NCI-H82 treated with DMSO at 0.1 percent for 48 hours (cell line): ENCODE data around the gene KRT3.

Experiments used
- DNase-seq: peaks from one replicate; lab custom pipeline; 2025; ENCODE audit not compliant: unreplicated experiment; lab: John Stamatoyannopoulos, UW

Gene KRT3

GRCh38 chr12:52814710-52815155, 18.8 kb upstream of the KRT3 start:
- no peak for DNase-seq

GRCh38 chr12:52813885-52814709, 18.2 kb upstream of the KRT3 start, which contains the start of gene KRT4:
Gene KRT4, minus strand, starts transcription at chr12:52814116. Its CDS starts 58 bp downstream, at chr12:52814058.
- DNase-seq = no peak

GRCh38 chr12:52813203-52813819, 17.4 kb upstream of the KRT3 start:
- DNase-seq = no peak

GRCh38 chr12:52812749-52813148, 16.8 kb upstream of the KRT3 start:
- no peak for DNase-seq

DNA sequence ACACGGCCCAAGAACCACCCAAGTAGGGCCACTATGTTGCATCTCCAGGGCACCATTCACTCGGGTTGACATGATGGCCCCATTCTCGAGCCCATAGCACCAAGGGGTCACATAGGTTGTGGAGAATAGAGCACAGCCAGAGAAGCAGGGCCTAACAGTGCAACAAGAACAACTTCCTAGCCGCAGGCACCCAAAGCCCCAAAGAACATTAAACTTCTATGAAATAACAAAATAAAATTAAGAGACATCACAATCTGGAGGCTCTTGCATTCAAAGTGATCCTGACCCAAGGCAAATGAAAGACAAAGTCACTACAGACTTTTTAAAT, 16.1 kb upstream of the KRT3 start:
- DNase-seq = no peak

- DNase-seq = no peak
Measured at GRCh38 chr12:52811191-52812072, 15.5 kb upstream of the KRT3 start.

DNA sequence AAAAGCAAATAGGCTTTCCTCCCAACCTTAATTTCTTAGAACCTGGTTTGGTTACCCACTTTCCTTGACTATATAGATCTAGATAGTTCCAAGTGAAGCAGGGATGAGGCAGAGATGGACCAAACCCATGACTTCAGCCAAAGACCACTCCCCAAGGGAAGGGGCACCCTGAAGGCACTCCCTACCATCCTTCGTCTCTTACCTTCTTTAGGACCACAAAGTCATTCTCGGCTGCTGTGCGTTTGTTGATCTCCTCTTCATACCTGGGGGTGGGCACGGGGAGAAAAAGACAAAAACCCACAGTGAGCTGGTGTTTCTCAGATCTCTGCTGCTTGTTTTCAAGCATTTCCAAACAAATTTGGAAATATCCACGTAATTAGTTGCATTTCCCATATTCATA, 14.6 kb upstream of the KRT3 start:
- no peak for DNase-seq

- DNase-seq = no peak
Measured at GRCh38 chr12:52809166-52809565, 13.2 kb upstream of the KRT3 start.

GRCh38 chr12:52808573-52809160, 12.8 kb upstream of the KRT3 start:
- DNase-seq = no peak

DNA sequence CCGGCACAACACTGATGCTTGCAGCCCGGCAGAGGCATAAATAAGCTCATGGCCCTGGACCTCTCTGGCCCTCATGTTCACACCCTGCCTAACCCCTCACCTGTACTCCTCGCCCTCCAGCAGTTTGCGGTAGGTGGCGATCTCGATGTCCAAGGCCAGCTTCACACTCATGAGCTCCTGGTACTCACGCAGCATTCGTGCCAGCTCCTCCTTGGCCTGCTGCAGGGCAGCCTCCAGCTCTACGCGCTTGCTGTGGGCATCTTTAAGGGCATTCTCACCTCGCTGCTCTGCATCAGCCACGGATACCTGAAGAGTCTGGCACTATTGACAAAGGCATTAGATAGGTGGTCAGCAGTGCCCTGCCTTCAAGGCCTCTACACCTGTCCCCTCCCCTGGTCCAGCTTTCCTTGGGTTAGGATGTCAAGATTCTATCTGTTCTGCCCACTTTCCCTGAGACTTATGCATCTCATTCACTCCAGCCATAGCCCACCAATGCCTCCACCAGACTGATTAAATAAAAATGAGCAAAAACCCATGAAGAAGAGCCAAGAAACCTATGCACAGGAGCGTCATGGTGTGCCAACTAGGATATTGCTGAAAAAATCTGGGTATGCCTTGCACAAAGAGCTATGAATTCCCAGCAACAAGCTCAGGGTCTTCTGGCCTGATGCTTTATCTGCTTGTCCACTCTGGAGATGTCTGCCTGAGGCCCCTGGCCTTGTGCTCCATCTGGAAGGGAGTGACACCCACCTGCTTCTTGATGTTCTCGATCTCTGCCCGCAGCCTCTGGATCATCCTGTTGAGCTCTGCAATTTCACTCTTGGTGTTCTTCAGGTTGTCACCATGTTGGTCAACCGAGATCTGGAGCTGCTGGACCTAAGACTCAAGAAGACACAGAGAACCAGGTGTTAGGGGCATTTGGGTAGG, 11.9 kb upstream of the KRT3 start:
- DNase-seq = no peak

GRCh38 chr12:52806821-52807543, 11.1 kb upstream of the KRT3 start:
- no peak for DNase-seq

GRCh38 chr12:52806169-52806811, 10.4 kb upstream of the KRT3 start:
- DNase-seq = no peak

DNA sequence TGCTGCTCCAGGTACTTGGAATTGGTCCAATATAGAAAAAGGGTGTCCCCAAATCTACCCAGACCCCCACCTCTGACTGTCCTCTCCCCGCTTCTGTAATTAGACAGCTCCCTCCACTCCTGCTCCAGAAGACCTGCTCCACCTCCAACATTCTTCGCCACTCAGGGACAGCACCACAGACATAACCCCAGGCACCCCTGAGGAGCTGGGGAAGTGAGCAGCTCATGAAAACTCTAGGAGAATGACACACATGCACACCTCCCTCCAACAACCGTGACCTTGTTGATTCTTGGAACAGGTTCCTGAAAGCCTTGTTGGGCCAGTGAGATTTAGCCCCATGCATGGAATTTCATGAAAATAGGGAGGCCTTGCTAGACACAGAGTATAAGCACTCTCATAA, 9.8 kb upstream of the KRT3 start:
- no peak for DNase-seq

- DNase-seq = no peak
Measured at GRCh38 chr12:52805000-52805399, 9.1 kb upstream of the KRT3 start.

DNA sequence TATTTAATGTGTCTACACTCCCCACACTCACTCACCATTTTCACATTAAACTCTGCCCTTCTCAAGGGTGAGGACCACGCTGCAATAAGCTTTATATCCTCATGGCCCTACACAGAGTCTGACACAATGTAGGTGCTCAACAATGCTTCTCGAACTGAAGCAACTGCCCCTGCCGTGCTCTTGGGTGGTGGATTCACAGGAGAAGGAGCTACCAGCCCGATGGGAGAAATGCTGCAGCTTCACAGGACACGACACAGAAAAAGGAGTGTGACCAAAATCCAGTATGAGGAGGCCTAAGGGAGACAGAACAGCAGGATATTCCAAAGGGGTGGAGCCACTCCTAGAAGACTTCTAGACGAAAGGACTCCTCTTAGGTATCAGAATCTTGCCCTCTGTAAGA, 6.5 kb upstream of the KRT3 start:
- no peak for DNase-seq

DNA sequence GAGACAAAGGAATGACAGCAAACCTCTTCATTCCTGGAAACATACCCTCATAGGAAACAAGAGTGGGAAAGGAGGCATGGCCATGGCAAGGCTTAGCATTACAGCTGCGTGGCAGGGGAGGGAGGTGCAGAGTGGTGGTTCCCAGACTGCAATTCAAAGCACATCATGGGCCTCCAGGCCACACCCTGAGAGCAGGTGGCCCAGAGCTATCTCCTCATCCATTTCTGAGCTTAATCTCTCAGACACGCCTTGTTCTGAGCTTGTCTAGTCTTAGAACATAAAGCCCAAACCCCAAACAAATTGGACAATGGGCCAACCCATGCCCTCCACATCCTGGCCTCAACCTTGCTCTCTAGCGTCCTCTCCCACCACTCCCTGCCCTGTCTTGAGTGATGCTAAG, 5.9 kb upstream of the KRT3 start:
- DNase-seq = no peak

- no peak for DNase-seq
Measured at GRCh38 chr12:52800259-52800917, 4.5 kb upstream of the KRT3 start.

GRCh38 chr12:52799505-52800211, 3.7 kb upstream of the KRT3 start:
- no peak for DNase-seq
